A549 (cell line): ENCODE measurements around the gene FNDC1.

Source experiments
- BCL3 ChIP-seq: fragments of >200 bp; sonication (Bioruptor Twin); formaldehyde crosslinking; IDR thresholded peaks from 3 replicates; pipeline ENCODE4 v1.6.1; 2016
- CBX2 ChIP-seq: fragments of 200-600 bp; sonication (generic); IDR thresholded peaks from 2 replicates; pipeline ENCODE4 v1.6.1; 2016; ENCODE audit warnings: low read depth, mild to moderate bottlenecking, borderline replicate concordance
- CTCF ChIP-seq: fragments of >200 bp; sonication (Bioruptor Twin); formaldehyde crosslinking; IDR thresholded peaks from 3 replicates; pipeline ENCODE4 v1.5.1; 2016
- HMGXB4 ChIP-seq: fragments of 250-450 bp; sonication (Bioruptor Pico); IDR thresholded peaks from 2 replicates; pipeline ENCODE4 v1.5.0; 2021; ENCODE audit warnings: mild to moderate bottlenecking, moderate library complexity, borderline replicate concordance
- HOXB5 ChIP-seq: fragments of 250-450 bp; sonication (Bioruptor Pico); IDR thresholded peaks from 2 replicates; pipeline ENCODE4 v1.5.0; 2020; ENCODE audit warnings: mild to moderate bottlenecking, moderate library complexity
- JUNB ChIP-seq: fragments of >200 bp; sonication (Bioruptor Twin); formaldehyde crosslinking; IDR thresholded peaks from 2 replicates; pipeline ENCODE4 v1.6.1; 2016
- POLR2A ChIP-seq: IDR thresholded peaks from 2 replicates; pipeline ENCODE4 v1.6.1; 2012; ENCODE audit warnings: mild to moderate bottlenecking, low read length
- RARB ChIP-seq: fragments of 250-450 bp; sonication (Bioruptor Pico); IDR thresholded peaks from 2 replicates; pipeline ENCODE4 v1.8.0; 2021; ENCODE audit warnings: mild to moderate bottlenecking, moderate library complexity
- RCOR1 ChIP-seq: fragments of 150-350 bp; IDR thresholded peaks from 2 replicates; pipeline ENCODE4 v1.6.1; 2014; ENCODE audit warnings: antibody characterized with exemption, low read length, low read depth
- REST ChIP-seq: fragments of 200-600 bp; sonication (generic); IDR thresholded peaks from 2 replicates; pipeline ENCODE4 v1.6.1; 2016; ENCODE audit warnings: antibody characterized with exemption, mild to moderate bottlenecking, moderate library complexity

DNA sequence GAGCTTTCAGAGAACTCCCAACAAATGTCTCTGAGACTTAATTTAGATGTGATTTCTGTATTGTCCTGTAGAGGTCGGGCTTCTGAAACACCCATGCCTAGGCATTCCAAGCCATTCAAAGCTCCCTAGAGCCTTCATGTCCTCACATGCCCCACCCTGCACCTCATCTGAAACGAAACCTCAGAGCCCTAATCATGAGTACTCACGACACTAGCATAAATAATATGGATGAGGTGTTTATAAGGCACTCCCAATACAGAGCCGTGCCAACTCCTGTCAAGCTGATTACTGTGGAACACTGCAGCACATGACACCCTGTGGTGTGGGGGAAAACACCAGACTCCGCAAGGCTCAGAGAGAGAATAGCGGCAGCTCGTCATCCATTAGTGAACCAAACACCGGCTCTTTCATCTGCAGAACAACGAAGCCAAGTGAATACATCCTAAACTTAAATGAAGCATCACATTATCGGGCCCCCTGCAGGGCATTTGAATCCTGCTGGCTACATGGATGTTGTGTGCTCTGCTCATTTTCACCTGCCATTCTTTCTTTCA lies 83.8 kb downstream of the FNDC1 start:
- TF ChIP-seq CTCF (peak; percentile 40), JUNB (no peak), REST (no peak), CBX2 (no peak), HOXB5 (CRISPR knock-in tag) (no peak), BCL3 (no peak), RARB (CRISPR knock-in tag) (no peak), HMGXB4 (no peak), RCOR1 (no peak), POLR2A (no peak)
